ENCODE measurements around the gene RPAP3.

- TF ChIP-seq SUZ12 (IDR thresholded peaks at IDR 0.05; ENCODE audit: extremely low read depth, insufficient read depth, insufficient read length) (no peak), YY1 (IDR thresholded peaks at IDR 0.05; ENCODE audit: insufficient read depth, insufficient read length) (no peak)
Observed at GRCh38 chr12:47742253-47742825, 36.5 kb upstream of the RPAP3 start.

All from NT2/D1 (cell line).